ENCODE data around the gene USP11.

Gene USP11

GRCh38 chrX:47190445-47191269 is 42.2 kb upstream of the USP11 start:
- DNase-seq (ENCODE audit: low read depth in 2 of 2), result peak; percentile 93 to 96
- peak overlapping the region; percentile 57 to 64 for H3K4me3 ChIP-seq (replicated peaks in 1 of 2; ENCODE audit: low read depth in 2 of 2, low read length in 2 of 2)
- no peak for TF ChIP-seq CTCF (IDR thresholded peaks at IDR 0.05; ENCODE audit: low read depth, low read length)

GRCh38 chrX:47191331-47191730 is 41.5 kb upstream of the USP11 start:
- peak overlapping the region; percentile 57 to 64 for H3K4me3 ChIP-seq (replicated peaks in 1 of 2; ENCODE audit: low read depth in 2 of 2, low read length in 2 of 2)
- TF ChIP-seq CTCF (IDR thresholded peaks at IDR 0.05; ENCODE audit: low read depth, low read length), result no peak
- DNase-seq (ENCODE audit: low read depth in 2 of 2), result peak in 1 of 2 donors; percentile 16

- no peak for DNase-seq (ENCODE audit: low read depth in 2 of 2)
- H3K4me3 ChIP-seq (replicated peaks in 1 of 2; ENCODE audit: low read depth in 2 of 2, low read length in 2 of 2), result peak overlapping the region; percentile 57 to 64
- no peak for TF ChIP-seq CTCF (IDR thresholded peaks at IDR 0.05; ENCODE audit: low read depth, low read length)
These were observed 40.9 kb upstream of the USP11 start for GRCh38 chrX:47191806-47192401.

- DNase-seq (ENCODE audit: low read depth in 2 of 2), result peak; percentile 95
- H3K4me3 ChIP-seq (replicated peaks in 1 of 2; ENCODE audit: low read depth in 2 of 2, low read length in 2 of 2), result peak within 1 kb of the TSS; percentile 76 to 82
- peak; percentile 54 for TF ChIP-seq CTCF (IDR thresholded peaks at IDR 0.05; ENCODE audit: low read depth, low read length)
These were observed 39.2 kb upstream of the USP11 start, which contains the start of gene UBA1 for GRCh38 chrX:47193475-47194193. Gene UBA1 (plus strand): TSS chrX:47193829. CDS start chrX:47198803, 4,974 bp downstream.

- H3K4me3 ChIP-seq (replicated peaks in 1 of 2; ENCODE audit: low read depth in 2 of 2, low read length in 2 of 2), result peak overlapping the region; percentile 76 to 82
- TF ChIP-seq CTCF (IDR thresholded peaks at IDR 0.05; ENCODE audit: low read depth, low read length), result no peak
- no peak for DNase-seq (ENCODE audit: low read depth in 2 of 2)
These were observed 38.5 kb upstream of the USP11 start for GRCh38 chrX:47194194-47194787.

- no peak for DNase-seq (ENCODE audit: low read depth in 2 of 2)
- H3K4me3 ChIP-seq (replicated peaks in 1 of 2; ENCODE audit: low read depth in 2 of 2, low read length in 2 of 2), result peak overlapping the region in 1 of 2 donors; percentile 21
- TF ChIP-seq CTCF (IDR thresholded peaks at IDR 0.05; ENCODE audit: low read depth, low read length), result no peak
These were observed 36.7 kb upstream of the USP11 start for GRCh38 chrX:47196098-47196497.
